HEK293 (cell line): Measurements from ENCODE around the gene HOXC10.
A peak's percentile ranks its signal among the peaks of the same experiment; 100 is the strongest.

ENCODE experiments used
- CTCF ChIA-PET: fragments of 350-600 bp; formaldehyde crosslinking; extraction: SDS; loops from one replicate; lab custom pipeline; 2021; ENCODE audit warnings: antibody characterized with exemption; lab: Yijun Ruan, JAX
- POLR2A ChIA-PET: fragments of 300-600 bp; formaldehyde crosslinking; extraction: SDS; loops from one replicate; lab custom pipeline; 2020; ENCODE audit warnings: antibody characterized with exemption, inconsistent platforms; lab: Yijun Ruan, JAX
- H3K27ac ChIP-seq: fragments of 200-500 bp; sonication (Bioruptor generic); 2 replicates; pipeline ENCODE4 v1.5.1; 2014; ENCODE audit warnings: low read depth, low read length, control low read depth, inconsistent platforms; ENCODE audit errors: extremely low read depth
- H3K36me3 ChIP-seq, 2 experiments: fragments of 200-500 bp in 1 of 2; sonication (Bioruptor generic) in 1 of 2; 1 replicate in 1 of 2; 2 replicates in 1 of 2; pipeline ENCODE4 v1.5.1; 2014 to 2017; ENCODE audit warnings: inconsistent platforms in 2 of 2, low read length in 2 of 2; ENCODE audit not compliant: control insufficient read depth in 2 of 2, insufficient read depth in 1 of 2
- H3K4me1 ChIP-seq: fragments of 200-500 bp; sonication (Bioruptor generic); 2 replicates; pipeline ENCODE4 v1.5.1; 2014; ENCODE audit warnings: mild to moderate bottlenecking, low read length, inconsistent platforms; ENCODE audit not compliant: control insufficient read depth, insufficient read depth
- H3K4me3 ChIP-seq: 2 replicates; pipeline ENCODE4 v1.5.1; 2011; ENCODE audit warnings: low read depth, mild to moderate bottlenecking, control low read depth, low read length, moderate library complexity
- H3K9me3 ChIP-seq: fragments of 200-500 bp; sonication (Bioruptor generic); 2 replicates; pipeline ENCODE4 v1.5.1; 2014; ENCODE audit warnings: low read depth, low read length, inconsistent platforms; ENCODE audit not compliant: control insufficient read depth, insufficient read depth
- BCL6B ChIP-seq: fragments of 450-650 bp; formaldehyde crosslinking; IDR thresholded peaks from 2 replicates; pipeline ENCODE4 v1.5.1; 2017; ENCODE audit warnings: missing biosample characterization, missing genetic modification characterization
- HIC1 ChIP-seq: fragments of 450-650 bp; formaldehyde crosslinking; IDR thresholded peaks from 2 replicates; pipeline ENCODE4 v1.5.1; 2016; ENCODE audit warnings: missing biosample characterization, missing genetic modification characterization
- PRDM6 ChIP-seq: fragments of 450-650 bp; formaldehyde crosslinking; IDR thresholded peaks from 2 replicates; pipeline ENCODE4 v1.5.1; 2017; ENCODE audit warnings: missing biosample characterization, missing genetic modification characterization
- SALL2 ChIP-seq: fragments of 450-650 bp; formaldehyde crosslinking; IDR thresholded peaks from 2 replicates; pipeline ENCODE4 v1.5.0; 2017; ENCODE audit warnings: missing biosample characterization, mild to moderate bottlenecking, missing genetic modification characterization, borderline replicate concordance
- ZFP69B ChIP-seq: fragments of 450-650 bp; formaldehyde crosslinking; IDR thresholded peaks from 2 replicates; pipeline ENCODE4 v1.5.1; 2016; ENCODE audit warnings: missing biosample characterization, missing genetic modification characterization
- ZIC2 ChIP-seq: fragments of 450-650 bp; formaldehyde crosslinking; IDR thresholded peaks from 2 replicates; pipeline ENCODE4 v1.5.1; 2016; ENCODE audit warnings: missing biosample characterization, missing genetic modification characterization
- ZNF202 ChIP-seq: fragments of 450-650 bp; formaldehyde crosslinking; IDR thresholded peaks from 2 replicates; pipeline ENCODE4 v1.5.1; 2016; ENCODE audit warnings: missing biosample characterization, missing genetic modification characterization, borderline replicate concordance
- ZNF292 ChIP-seq: fragments of 450-650 bp; formaldehyde crosslinking; IDR thresholded peaks from 2 replicates; pipeline ENCODE4 v1.5.1; 2016; ENCODE audit warnings: low read depth, missing biosample characterization, missing genetic modification characterization, borderline replicate concordance
- ZNF335 ChIP-seq: fragments of 450-650 bp; formaldehyde crosslinking; conservative IDR thresholded peaks from 2 replicates; pipeline ENCODE4 v1.5.1; 2016; ENCODE audit warnings: missing biosample characterization, missing genetic modification characterization
- ZNF391 ChIP-seq: fragments of 450-650 bp; formaldehyde crosslinking; IDR thresholded peaks from 2 replicates; pipeline ENCODE4 v1.5.1; 2016; ENCODE audit warnings: low read depth, missing biosample characterization, missing genetic modification characterization, borderline replicate concordance
- ZNF513 ChIP-seq: fragments of 450-650 bp; IDR thresholded peaks from 2 replicates; pipeline ENCODE4 v1.5.1; 2018; ENCODE audit warnings: missing biosample characterization, missing genetic modification characterization
- ZNF529 ChIP-seq: fragments of 450-650 bp; formaldehyde crosslinking; IDR thresholded peaks from 2 replicates; pipeline ENCODE4 v1.5.1; 2017; ENCODE audit warnings: missing genetic modification characterization, missing biosample characterization; ENCODE audit not compliant: insufficient replicate concordance
- ZNF549 ChIP-seq: fragments of 450-650 bp; IDR thresholded peaks from 2 replicates; pipeline ENCODE4 v1.5.1; 2018; ENCODE audit warnings: missing biosample characterization, missing genetic modification characterization, mild to moderate bottlenecking, inconsistent platforms, moderate library complexity
- ZNF600 ChIP-seq: fragments of 450-650 bp; formaldehyde crosslinking; IDR thresholded peaks from 2 replicates; pipeline ENCODE4 v1.5.1; 2016; ENCODE audit warnings: missing biosample characterization, missing genetic modification characterization
- ZNF621 ChIP-seq: fragments of 450-650 bp; formaldehyde crosslinking; IDR thresholded peaks from 2 replicates; pipeline ENCODE4 v1.5.1; 2017; ENCODE audit warnings: missing biosample characterization, missing genetic modification characterization
- ZNF692 ChIP-seq: fragments of 450-650 bp; formaldehyde crosslinking; IDR thresholded peaks from 2 replicates; pipeline ENCODE4 v1.5.1; 2016; ENCODE audit warnings: missing biosample characterization, missing genetic modification characterization
- ZSCAN18 ChIP-seq: fragments of 450-650 bp; formaldehyde crosslinking; IDR thresholded peaks from 2 replicates; pipeline ENCODE4 v1.5.1; 2016; ENCODE audit warnings: missing biosample characterization, missing genetic modification characterization
- ZSCAN5A ChIP-seq: fragments of 450-650 bp; formaldehyde crosslinking; IDR thresholded peaks from 2 replicates; pipeline ENCODE4 v1.5.1; 2016; ENCODE audit warnings: missing biosample characterization, missing genetic modification characterization

HOXC10 gene

GRCh38 chr12:53958128-53958527 lies 26.8 kb upstream of the HOXC10 start:
- Histone ChIP-seq H3K27ac (no peak overlapping the region; the same call in 1 of the 2 replicates), H3K9me3 (no peaks in the 10 kb centered on the region), H3K4me3 (no peak overlapping the region), H3K36me3 (peaks cover 0 to 8% of the 10 kb centered on the region in 2 experiments; a peak in 1 of 3 replicates), H3K4me1 (peaks cover 10% of the 10 kb centered on the region)
- TF ChIP-seq ZNF292 (tag by site-specific recombination) (no peak), ZNF621 (tag by site-specific recombination) (no peak), ZNF335 (tag by site-specific recombination) (peak; percentile 48), PRDM6 (tag by site-specific recombination) (no peak), ZIC2 (tag by site-specific recombination) (peak; percentile 37; the same call in 1 of the 2 replicates), SALL2 (tag by site-specific recombination) (no peak), ZSCAN18 (tag by site-specific recombination) (no peak), ZNF391 (tag by site-specific recombination) (no peak), HIC1 (no peak), ZNF692 (tag by site-specific recombination) (peak; percentile 93), ZSCAN5A (tag by site-specific recombination) (no peak), BCL6B (tag by site-specific recombination) (no peak), ZNF549 (tag by site-specific recombination) (no peak), ZNF202 (tag by site-specific recombination) (no peak), ZNF513 (tag by site-specific recombination) (no peak), ZFP69B (peak; percentile 81), ZNF529 (tag by site-specific recombination) (no peak), ZNF600 (tag by site-specific recombination) (no peak)
- CTCF ChIA-PET = interaction anchor here (0.6 kb wide), 2 partner anchors 12 to 60 kb away, joined by 5 to 7 read pairs; no protein-coding TSS in a partner anchor
- POLR2A ChIA-PET = no interaction called here
